HG03354 (cell line): Measurements from ENCODE around the gene AARSD1.
"Not testable (repeated sequence)": the region's sequence is repeated elsewhere in the genome, so short reads cannot be mapped to it uniquely, and the experiment has no call there.

ENCODE experiments used
- ATAC-seq: cut with Tn5 transposase; IDR thresholded peaks from one replicate; pipeline ENCODE4 v1.9.1; 2021; ENCODE audit warnings: mild to moderate bottlenecking; ENCODE audit not compliant: unreplicated experiment, poor library complexity, severe bottlenecking

The AARSD1 gene

GRCh38 chr17:42982266-42982665 is 18.0 kb upstream of the AARSD1 start:
- ATAC-seq = no peak

GRCh38 chr17:42980766-42981397 is 16.6 kb upstream of the AARSD1 start:
- peak; percentile 56 for ATAC-seq

- peak; percentile 70 for ATAC-seq
Observed at GRCh38 chr17:42980274-42980765, 16.1 kb upstream of the AARSD1 start, which contains the start of gene RUNDC1. Gene RUNDC1, plus strand, starts transcription at chr17:42980565. Its CDS starts 12 bp downstream, at chr17:42980577.

GRCh38 chr17:42979511-42980273 is 15.4 kb upstream of the AARSD1 start, which contains the start of gene PTGES3L:
Gene PTGES3L, minus strand, starts transcription at chr17:42980080. Its CDS starts 27 bp downstream, at chr17:42980053.
- peak; percentile 25 for ATAC-seq

GRCh38 chr17:42975701-42976100 is 11.4 kb upstream of the AARSD1 start:
- not testable (repeated sequence) for ATAC-seq

GRCh38 chr17:42975265-42975664 is 11.0 kb upstream of the AARSD1 start:
- ATAC-seq = no peak

GRCh38 chr17:42973323-42973722 is 9.1 kb upstream of the AARSD1 start:
- ATAC-seq = not testable (repeated sequence)

- no peak for ATAC-seq
Observed at GRCh38 chr17:42971589-42971988, 7.3 kb upstream of the AARSD1 start.

- ATAC-seq = no peak
Observed at GRCh38 chr17:42969001-42969581, 4.8 kb upstream of the AARSD1 start.

- no peak for ATAC-seq
Observed at GRCh38 chr17:42967925-42968324, 3.7 kb upstream of the AARSD1 start.

- ATAC-seq = no peak
Observed at GRCh38 chr17:42953669-42954068, 10.6 kb downstream of the AARSD1 start.

GRCh38 chr17:42950044-42950783 is 14.0 kb downstream of the AARSD1 start:
- no peak for ATAC-seq

- ATAC-seq = no peak
Observed at GRCh38 chr17:42946812-42947211, 17.4 kb downstream of the AARSD1 start.

- no peak for ATAC-seq
Observed at GRCh38 chr17:42944211-42944610, 20.0 kb downstream of the AARSD1 start.

- no peak for ATAC-seq
Observed at GRCh38 chr17:42937712-42938596, 26.3 kb downstream of the AARSD1 start.

- no peak for ATAC-seq
Observed at GRCh38 chr17:42929497-42929844, 34.8 kb downstream of the AARSD1 start.

GRCh38 chr17:42928714-42929496 is 35.3 kb downstream of the AARSD1 start:
- peak; percentile 62 for ATAC-seq

- no peak for ATAC-seq
Observed at GRCh38 chr17:42924891-42925290, 39.4 kb downstream of the AARSD1 start.
